Measurements from ENCODE around the gene CORO2A. TPM values are rescaled to one million over a fixed set of nuclear protein-coding genes. Genes with fewer than 3 reads are reported as not detected.

CORO2A gene
- total and polyA plus RNA-seq, 2 of the 8 experiments (the other 6 are each of a cell fraction or from before 2014, with no cell fraction given), result 13.7 to 27.9 TPM

DNA sequence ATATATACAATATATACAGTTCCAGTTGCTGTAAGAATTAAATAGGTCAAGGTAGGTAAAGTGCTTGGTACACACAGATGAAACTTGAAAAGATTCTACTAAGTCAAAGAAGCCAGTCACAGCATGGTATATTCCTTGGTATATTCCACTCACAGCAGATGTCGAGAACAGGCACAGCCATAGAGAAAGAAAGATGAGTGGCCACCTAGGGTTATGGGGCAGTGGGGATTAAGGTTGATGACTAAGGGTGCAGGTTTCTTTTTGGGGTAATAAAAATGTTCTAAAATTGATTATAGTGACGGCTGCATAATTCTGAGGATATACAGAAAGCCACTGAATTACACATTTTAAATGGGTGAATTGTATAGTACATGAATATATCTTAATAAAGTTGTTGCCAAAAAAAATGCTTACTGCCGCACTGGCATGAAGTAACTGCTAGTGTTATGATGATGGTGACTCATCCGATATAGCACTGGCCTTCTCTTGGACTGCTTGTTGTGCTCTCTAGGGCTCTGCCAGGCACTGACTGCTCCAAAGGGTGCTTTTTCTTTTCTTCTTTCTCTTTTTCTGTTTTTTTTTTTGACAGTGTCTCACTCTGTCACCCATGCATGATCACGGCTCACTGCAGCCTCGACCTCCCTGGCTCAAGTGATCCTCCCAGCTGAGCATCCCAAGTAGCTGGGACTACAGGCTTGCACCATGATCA, 39.5 kb upstream of the CORO2A start:
- H3K14ac ChIP-seq (ENCODE audit: insufficient read length), result no peak overlapping the region
- no peak overlapping the region for H3K4ac ChIP-seq (replicated peaks; ENCODE audit: insufficient read length, low read depth, low read length)
- 93% methylated on average over 6 of the region's 6 CpGs; no CpG with 5 or more reads in 1 of the 2 experiments for WGBS, 2 experiments (ENCODE audit: extremely low coverage in 1 of 2, insufficient coverage in 1 of 2, insufficient read length in 1 of 2, insufficient replicate concordance in 2 of 2, low coverage in 1 of 2, low lambda C conversion rate in 2 of 2, missing lambda C conversion rate in 1 of 2)
- no peak overlapping the region for H3K27ac ChIP-seq (ENCODE audit: low read depth, low read length)
- no peak overlapping the region for H2AFZ ChIP-seq (ENCODE audit: low read length)
- CTCF ChIA-PET (ENCODE audit: partially characterized antibody), result interaction anchor here (1.4 to 6.3 kb wide), 6 partner anchors 9 to 26 kb away, joined by 3 to 45 read pairs (median 10); no protein-coding TSS in a partner anchor
- no peaks in the 10 kb centered on the region for H3K23me2 ChIP-seq (ENCODE audit: low read depth, low read length)
- H2BK15ac ChIP-seq (ENCODE audit: low read length), result no peak overlapping the region
- H2BK120ac ChIP-seq (replicated peaks; ENCODE audit: low read depth, low read length), result no peak overlapping the region
- no peaks in the 10 kb centered on the region for H3K4me1 ChIP-seq (replicated peaks in 1 of 4; ENCODE audit: control insufficient read depth in 3 of 4, insufficient read depth in 4 of 4, low read length in 3 of 4)
- H3K27me3 ChIP-seq (replicated peaks in 1 of 4; ENCODE audit: control insufficient read depth in 3 of 4, extremely low read depth in 1 of 4, insufficient read depth in 3 of 4, low read length in 3 of 4), result no peaks in the 10 kb centered on the region
- no peak overlapping the region for H2BK12ac ChIP-seq (ENCODE audit: low read depth, low read length)
- no peak for FAIRE-seq
- no peak overlapping the region for H4K91ac ChIP-seq (replicated peaks; ENCODE audit: insufficient read length, low read length)
- no peaks in the 10 kb centered on the region for H3K79me2 ChIP-seq (ENCODE audit: control insufficient read depth in 1 of 2, insufficient read depth in 2 of 2, low read length in 2 of 2)
- H2AK5ac ChIP-seq (ENCODE audit: low read depth, low read length), result no peak overlapping the region
- no peak overlapping the region for H3K56ac ChIP-seq (replicated peaks; ENCODE audit: insufficient read length, low read depth, low read length)
- DNase-seq (ENCODE audit: low read depth in 1 of 2, low spot score in 2 of 2), result no peak
- no peak overlapping the region for H3K9ac ChIP-seq (replicated peaks in 1 of 4; ENCODE audit: extremely low read depth in 1 of 4, low read depth in 3 of 4, low read length in 3 of 4)
- H3K23ac ChIP-seq (ENCODE audit: insufficient read length), result no peak overlapping the region
- no peaks in the 10 kb centered on the region for H3K79me1 ChIP-seq (ENCODE audit: low read depth, low read length)
- no peak overlapping the region for H4K8ac ChIP-seq (ENCODE audit: extremely low read depth, insufficient read depth, low read length)
- no peak overlapping the region for H2BK5ac ChIP-seq (ENCODE audit: low read depth, low read length)
- no peaks in the 10 kb centered on the region for H4K20me1 ChIP-seq (replicated peaks in 1 of 2; ENCODE audit: control insufficient read depth in 1 of 2, insufficient read depth in 2 of 2, low read length in 2 of 2)
- POLR2A ChIA-PET (ENCODE audit: partially characterized antibody), result no interaction called here
- no peak overlapping the region for H3K4me2 ChIP-seq (ENCODE audit: insufficient read depth in 1 of 2, low read depth in 2 of 2, low read length in 2 of 2)
- no peak overlapping the region for H3K4me3 ChIP-seq (ENCODE audit: extremely low read depth in 1 of 4, insufficient read depth in 2 of 4, low read depth in 3 of 4, low read length in 4 of 4)
- no peak overlapping the region for H4K5ac ChIP-seq (ENCODE audit: insufficient read length, low read depth, low read length)
- H3K18ac ChIP-seq (ENCODE audit: extremely low read depth, low read length), result no peak overlapping the region
- H2BK20ac ChIP-seq (ENCODE audit: low read length), result no peak overlapping the region
- H3K36me3 ChIP-seq (ENCODE audit: control insufficient read depth in 2 of 4, insufficient read depth in 4 of 4, low read length in 3 of 4), result peaks cover 2 to 18% (median 3%) of the 10 kb centered on the region in 4 experiments; a peak in 4 of 8 replicates
- no peaks in the 10 kb centered on the region for H3K9me3 ChIP-seq (ENCODE audit: insufficient read depth in 2 of 2, low read depth in 1 of 2, low read length in 1 of 2)
- no peak for TF ChIP-seq RXRA (IDR thresholded peaks at IDR 0.05; ENCODE audit: insufficient read depth, low read depth, low read length)
